ENCODE results near the gene DENND5B. TPM values are rescaled to one million over a fixed set of nuclear protein-coding genes. Genes with fewer than 3 reads are reported as not detected.

Gene DENND5B
- total RNA-seq, 1 donor from 2014 or later, result 17.5 TPM

- no peak for DNase-seq (ENCODE audit: extremely low spot score, unreplicated experiment)
- no peak overlapping the region for H3K4me3 Mint-ChIP-seq
- no peak overlapping the region for H3K27ac Mint-ChIP-seq
Observed at GRCh38 chr12:31485571-31485970, 105.4 kb downstream of the DENND5B start.

GRCh38 chr12:31482816-31483215 is 108.1 kb downstream of the DENND5B start:
- TF ChIP-seq CTCF (conservative IDR thresholded peaks at IDR 0.05), result no peak
- Mint-ChIP-seq H3K27ac (no peak overlapping the region), H3K4me1 (ENCODE audit: unreplicated experiment) (no peaks in the 10 kb centered on the region), H3K27me3 (no peaks in the 10 kb centered on the region), H3K4me3 (no peak overlapping the region), H3K36me3 (peaks cover 22% of the 10 kb centered on the region), H3K9me3 (no peaks in the 10 kb centered on the region)
- no peak for DNase-seq (ENCODE audit: extremely low spot score, unreplicated experiment)

More at GRCh38 chr12:31485571-31485970, 105.4 kb downstream of the DENND5B start:
- Mint-ChIP-seq H3K9me3 (no peaks in the 10 kb centered on the region), H3K4me1 (ENCODE audit: unreplicated experiment) (no peaks in the 10 kb centered on the region), H3K27me3 (peaks cover 6% of the 10 kb centered on the region), H3K36me3 (peaks cover 31% of the 10 kb centered on the region)
- no peak for TF ChIP-seq CTCF (conservative IDR thresholded peaks at IDR 0.05)

- DNase-seq (ENCODE audit: extremely low spot score, unreplicated experiment), result no peak
- Mint-ChIP-seq H3K4me1 (ENCODE audit: unreplicated experiment) (no peaks in the 10 kb centered on the region), H3K36me3 (peaks cover 24% of the 10 kb centered on the region), H3K27me3 (no peaks in the 10 kb centered on the region), H3K4me3 (no peak overlapping the region), H3K27ac (no peak overlapping the region), H3K9me3 (no peaks in the 10 kb centered on the region)
- TF ChIP-seq CTCF (conservative IDR thresholded peaks at IDR 0.05), result no peak
Observed at GRCh38 chr12:31481415-31481814, 109.5 kb downstream of the DENND5B start.

- DNase-seq (ENCODE audit: extremely low spot score, unreplicated experiment), result no peak
- no peak for TF ChIP-seq CTCF (conservative IDR thresholded peaks at IDR 0.05)
- Mint-ChIP-seq H3K9me3 (no peaks in the 10 kb centered on the region), H3K4me1 (ENCODE audit: unreplicated experiment) (no peaks in the 10 kb centered on the region), H3K4me3 (no peak overlapping the region), H3K27ac (no peak overlapping the region), H3K27me3 (no peaks in the 10 kb centered on the region), H3K36me3 (peaks cover 29% of the 10 kb centered on the region)
Observed at GRCh38 chr12:31479516-31480210, 111.3 kb downstream of the DENND5B start.

GRCh38 chr12:31478898-31479297 is 112.0 kb downstream of the DENND5B start:
- Mint-ChIP-seq H3K4me1 (ENCODE audit: unreplicated experiment) (no peaks in the 10 kb centered on the region), H3K36me3 (peaks cover 29% of the 10 kb centered on the region), H3K9me3 (no peaks in the 10 kb centered on the region), H3K4me3 (no peak overlapping the region), H3K27me3 (no peaks in the 10 kb centered on the region), H3K27ac (no peak overlapping the region)
- TF ChIP-seq CTCF (conservative IDR thresholded peaks at IDR 0.05), result no peak
- no peak for DNase-seq (ENCODE audit: extremely low spot score, unreplicated experiment)
